ENCODE results near the gene ZNF423. TPM values are rescaled to one million over a fixed set of nuclear protein-coding genes. Genes with fewer than 3 reads are reported as not detected.

Gene ZNF423
- total RNA-seq, 4 donors from 2014 or later: 7.0 to 19.7 (median 8.4) TPM

DNA sequence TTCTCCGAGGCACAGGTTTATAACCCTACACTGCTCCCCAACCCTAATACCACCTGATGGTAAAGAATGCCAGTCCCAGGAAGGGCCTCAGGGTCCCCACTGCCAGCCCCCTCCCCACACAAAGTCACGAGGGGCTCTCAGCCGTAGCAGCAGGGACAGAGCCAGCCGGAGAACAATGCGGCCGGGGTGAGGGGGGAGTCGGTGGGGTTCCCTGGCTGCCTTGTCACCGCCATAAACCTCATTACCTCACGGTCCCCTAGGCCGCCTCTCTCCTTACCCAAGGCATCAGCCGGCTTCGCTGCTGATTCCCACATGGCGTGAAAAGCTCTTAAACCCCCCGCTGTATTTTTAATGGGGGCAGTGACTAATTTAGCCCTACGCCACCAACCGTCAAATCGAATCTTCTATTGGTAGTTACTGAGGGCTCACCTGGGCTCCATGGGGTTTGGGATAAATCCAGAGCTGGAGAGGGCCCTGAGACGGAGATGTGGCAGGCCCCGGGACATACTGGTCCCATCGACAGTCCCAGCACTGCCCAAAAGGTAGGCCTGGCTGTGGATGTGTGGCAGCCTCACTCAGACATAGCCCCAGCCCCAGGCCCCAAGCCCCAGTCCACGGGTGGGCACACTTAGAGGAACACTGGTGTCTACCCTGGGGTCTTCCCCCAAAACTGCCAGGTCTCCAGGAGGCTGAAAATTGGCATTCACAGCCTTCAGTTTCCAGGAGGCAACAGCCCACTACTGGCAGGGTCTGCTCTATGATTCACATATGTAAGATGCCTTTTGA is 367.0 kb downstream of the ZNF423 start:
- no peak overlapping the region for H3K27ac ChIP-seq
- H3K36me3 ChIP-seq: peaks cover 0 to 3% of the 10 kb centered on the region in 2 donors
- ATAC-seq: no peak
- H3K27me3 ChIP-seq: no peaks in the 10 kb centered on the region
- no peak overlapping the region for H3K4me3 ChIP-seq
- WGBS, 2 donors (ENCODE audit: low coverage in 1 of 2): 100% methylated on average over 1 to 2 of the region's 21 CpGs
- peaks cover 0 to 26% (median 5%) of the 10 kb centered on the region in 3 donors for H3K4me1 ChIP-seq
- TF ChIP-seq POLR2A (IDR thresholded peaks at IDR 0.05): no peak
- TF ChIP-seq, protein P1, sequence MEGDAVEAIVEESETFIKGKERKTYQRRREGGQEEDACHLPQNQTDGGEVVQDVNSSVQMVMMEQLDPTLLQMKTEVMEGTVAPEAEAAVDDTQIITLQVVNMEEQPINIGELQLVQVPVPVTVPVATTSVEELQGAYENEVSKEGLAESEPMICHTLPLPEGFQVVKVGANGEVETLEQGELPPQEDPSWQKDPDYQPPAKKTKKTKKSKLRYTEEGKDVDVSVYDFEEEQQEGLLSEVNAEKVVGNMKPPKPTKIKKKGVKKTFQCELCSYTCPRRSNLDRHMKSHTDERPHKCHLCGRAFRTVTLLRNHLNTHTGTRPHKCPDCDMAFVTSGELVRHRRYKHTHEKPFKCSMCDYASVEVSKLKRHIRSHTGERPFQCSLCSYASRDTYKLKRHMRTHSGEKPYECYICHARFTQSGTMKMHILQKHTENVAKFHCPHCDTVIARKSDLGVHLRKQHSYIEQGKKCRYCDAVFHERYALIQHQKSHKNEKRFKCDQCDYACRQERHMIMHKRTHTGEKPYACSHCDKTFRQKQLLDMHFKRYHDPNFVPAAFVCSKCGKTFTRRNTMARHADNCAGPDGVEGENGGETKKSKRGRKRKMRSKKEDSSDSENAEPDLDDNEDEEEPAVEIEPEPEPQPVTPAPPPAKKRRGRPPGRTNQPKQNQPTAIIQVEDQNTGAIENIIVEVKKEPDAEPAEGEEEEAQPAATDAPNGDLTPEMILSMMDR (IDR thresholded peaks at IDR 0.05): no peak
- TF ChIP-seq EP300 (IDR thresholded peaks at IDR 0.05): no peak
- TF ChIP-seq POLR2AphosphoS5 (IDR thresholded peaks at IDR 0.05): no peak
- H3K9me3 ChIP-seq: no peaks in the 10 kb centered on the region

DNA sequence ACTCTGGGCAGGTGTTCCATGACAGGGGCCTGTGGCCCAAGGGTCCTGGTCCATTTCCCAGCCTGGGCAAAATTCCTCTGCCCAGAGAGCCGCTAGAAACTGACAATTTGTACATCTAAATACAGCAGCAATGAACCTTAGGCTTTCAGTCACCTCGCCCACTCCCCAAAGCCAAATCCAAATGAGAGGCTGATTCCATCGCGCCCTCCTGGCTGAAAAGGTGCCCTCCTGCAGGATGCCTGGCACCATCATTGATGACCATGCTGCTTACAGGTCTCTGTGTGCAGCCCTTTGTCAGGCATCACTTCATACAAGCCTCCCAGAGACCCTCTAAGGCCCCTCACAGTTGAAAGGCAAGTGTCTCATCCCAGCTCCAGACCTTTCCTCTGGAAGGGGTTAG is 367.6 kb downstream of the ZNF423 start:
- no peak overlapping the region for H3K4me3 ChIP-seq
- ATAC-seq: no peak
- WGBS, 2 donors (ENCODE audit: low coverage in 1 of 2): 100% methylated on average over 1 of the region's 4 CpGs
- H3K27me3 ChIP-seq: no peaks in the 10 kb centered on the region
- no peaks in the 10 kb centered on the region for H3K9me3 ChIP-seq
- H3K36me3 ChIP-seq: peaks cover 0 to 3% of the 10 kb centered on the region in 2 donors
- TF ChIP-seq POLR2A (IDR thresholded peaks at IDR 0.05) (no peak), POLR2AphosphoS5 (IDR thresholded peaks at IDR 0.05) (no peak), EP300 (IDR thresholded peaks at IDR 0.05) (no peak)
- TF ChIP-seq, protein P1 (IDR thresholded peaks at IDR 0.05): no peak
- peaks cover 0 to 31% (median 8%) of the 10 kb centered on the region in 3 donors for H3K4me1 ChIP-seq
- no peak overlapping the region for H3K27ac ChIP-seq

DNA sequence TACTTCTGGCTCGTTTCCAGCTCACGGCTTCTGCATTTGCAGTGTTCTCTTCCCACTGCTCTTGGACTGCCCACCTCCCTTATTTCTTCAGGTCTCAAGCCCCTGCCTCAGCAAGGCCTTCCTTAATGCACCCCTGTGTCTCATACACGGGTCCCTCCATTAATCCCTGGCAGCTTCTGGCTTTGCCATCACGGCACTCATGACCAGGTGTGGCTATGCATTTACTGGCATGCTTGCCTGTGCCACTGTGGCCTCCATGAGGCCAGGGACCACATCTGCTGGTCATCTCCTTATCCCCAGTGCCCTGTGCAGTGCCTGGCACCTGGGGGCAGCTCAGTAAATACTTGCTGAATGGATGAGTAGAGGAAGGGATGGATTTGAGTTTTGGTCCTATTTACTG is 368.2 kb downstream of the ZNF423 start:
- Histone ChIP-seq H3K4me3 (no peak overlapping the region), H3K27me3 (no peaks in the 10 kb centered on the region), H3K36me3 (peaks cover 0 to 3% of the 10 kb centered on the region in 2 donors), H3K9me3 (no peaks in the 10 kb centered on the region), H3K27ac (no peak overlapping the region), H3K4me1 (peaks cover 0 to 29% (median 8%) of the 10 kb centered on the region in 3 donors)
- no peak for TF ChIP-seq POLR2AphosphoS5 (IDR thresholded peaks at IDR 0.05)
- TF ChIP-seq, protein P1 (IDR thresholded peaks at IDR 0.05): no peak
- no peak for TF ChIP-seq POLR2A (IDR thresholded peaks at IDR 0.05)
- ATAC-seq: no peak
- WGBS, 2 donors (ENCODE audit: low coverage in 1 of 2): 67 to 92% methylated on average over 1 to 2 of the region's 4 CpGs

DNA sequence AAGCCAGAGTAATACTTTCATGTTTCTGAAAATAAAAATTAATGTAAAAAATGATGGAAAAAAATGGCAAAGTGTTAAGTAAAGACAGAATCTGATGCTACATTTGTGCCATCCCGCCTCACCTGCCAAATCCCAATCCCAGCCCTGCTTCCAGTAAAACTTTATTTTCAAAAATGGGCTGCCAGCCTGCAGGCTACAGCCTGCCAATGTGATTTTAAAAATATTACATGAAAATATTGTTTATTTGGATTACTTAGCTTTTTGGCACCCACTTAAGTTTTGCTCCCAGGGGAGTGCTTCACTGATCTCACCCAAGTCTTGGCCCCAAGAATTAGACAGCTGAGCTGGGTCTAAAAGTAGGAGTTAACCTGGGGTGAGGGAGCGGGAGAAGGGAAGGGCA is 369.5 kb downstream of the ZNF423 start:
- Histone ChIP-seq H3K9me3 (no peaks in the 10 kb centered on the region), H3K4me3 (no peak overlapping the region), H3K4me1 (peaks cover 0 to 17% (median 6%) of the 10 kb centered on the region in 3 donors), H3K36me3 (peaks cover 0 to 3% of the 10 kb centered on the region in 2 donors), H3K27ac (no peak overlapping the region), H3K27me3 (no peaks in the 10 kb centered on the region)
- no peak for ATAC-seq
- TF ChIP-seq POLR2A (IDR thresholded peaks at IDR 0.05): no peak
- TF ChIP-seq, protein P1 (IDR thresholded peaks at IDR 0.05): no peak
- TF ChIP-seq EP300 (IDR thresholded peaks at IDR 0.05): no peak
- no peak for TF ChIP-seq POLR2AphosphoS5 (IDR thresholded peaks at IDR 0.05)
- 57 to 100% methylated on average over 1 of the region's 2 CpGs for WGBS, 2 donors (ENCODE audit: low coverage in 1 of 2)

DNA sequence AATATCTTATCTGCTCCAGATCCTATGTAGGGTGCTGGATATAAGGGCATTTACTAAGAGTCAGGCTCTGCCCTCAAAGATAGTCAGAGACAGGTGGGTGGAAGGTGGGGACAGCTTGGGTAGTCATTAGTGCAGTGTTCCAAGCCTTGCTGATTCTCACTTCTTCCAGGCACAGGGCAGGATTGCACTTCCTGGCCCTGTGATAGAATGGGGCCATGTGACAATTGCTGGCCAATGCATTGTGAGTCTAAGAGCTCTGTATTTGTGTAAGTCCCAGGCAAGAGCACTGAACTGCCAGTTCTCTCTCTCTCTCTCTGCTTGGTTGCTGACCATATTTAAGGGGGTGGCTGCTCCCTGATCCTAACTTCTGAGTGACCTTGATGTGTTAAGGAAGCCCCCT is 370.2 kb downstream of the ZNF423 start:
- Histone ChIP-seq H3K4me1 (peaks cover 0 to 17% (median 6%) of the 10 kb centered on the region in 3 donors), H3K27me3 (no peaks in the 10 kb centered on the region), H3K9me3 (no peaks in the 10 kb centered on the region), H3K4me3 (no peak overlapping the region), H3K36me3 (peaks cover 0 to 3% of the 10 kb centered on the region in 2 donors), H3K27ac (peak overlapping the region in 2 of 4 donors; percentile 69 to 79)
- TF ChIP-seq EP300 (IDR thresholded peaks at IDR 0.05) (no peak), POLR2AphosphoS5 (IDR thresholded peaks at IDR 0.05) (no peak), POLR2A (IDR thresholded peaks at IDR 0.05) (no peak)
- TF ChIP-seq, protein P1 (IDR thresholded peaks at IDR 0.05): no peak
- no peak for ATAC-seq
